ENCODE data around the gene MMP17. TPM values are rescaled to one million over a fixed set of nuclear protein-coding genes. Genes with fewer than 3 reads are reported as not detected.
A peak's percentile ranks its signal among the peaks of the same experiment; 100 is the strongest.

The MMP17 gene
- total and polyA plus RNA-seq, 4 donors = 0.17 to 0.37 (median 0.24) TPM; not detected in 1

DNA sequence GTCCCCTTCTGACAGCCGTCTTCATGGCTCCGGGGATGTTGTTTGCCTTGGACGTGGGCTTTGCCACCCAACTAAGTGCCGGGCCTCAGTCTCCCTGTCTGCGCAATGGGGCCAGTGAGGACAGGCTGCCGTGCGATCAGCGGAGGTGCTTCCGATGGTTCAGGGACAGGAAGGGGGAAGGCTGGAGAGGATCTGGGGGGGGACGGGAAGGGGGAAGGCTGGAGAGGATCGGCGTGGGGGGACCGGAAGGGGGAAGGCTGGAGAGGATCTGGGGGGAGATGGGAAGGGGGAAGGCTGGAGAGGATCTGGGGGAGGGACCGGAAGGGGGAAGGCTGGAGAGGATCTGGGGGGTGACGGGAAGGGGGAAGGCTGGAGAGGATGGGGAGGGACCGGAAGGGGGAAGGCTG, 3.4 kb downstream of the MMP17 start:
- 46% methylated on average over 16 of the region's 16 CpGs for WGBS
- no peak for DNase-seq (ENCODE audit: low spot score)
- no peak overlapping the region for H3K4me3 ChIP-seq (ENCODE audit: low read depth in 1 of 3, low read length in 3 of 3)
- no peaks in the 10 kb centered on the region for H3K36me3 ChIP-seq (ENCODE audit: control insufficient read depth in 4 of 4, insufficient read depth in 3 of 4, low read depth in 1 of 4, low read length in 3 of 4)
- peaks cover 18 to 35% (median 22%) of the 10 kb centered on the region in 4 donors for H3K4me1 ChIP-seq (ENCODE audit: control insufficient read depth in 4 of 4, insufficient read depth in 4 of 4, low read length in 3 of 4)
- TF ChIP-seq, protein P1, sequence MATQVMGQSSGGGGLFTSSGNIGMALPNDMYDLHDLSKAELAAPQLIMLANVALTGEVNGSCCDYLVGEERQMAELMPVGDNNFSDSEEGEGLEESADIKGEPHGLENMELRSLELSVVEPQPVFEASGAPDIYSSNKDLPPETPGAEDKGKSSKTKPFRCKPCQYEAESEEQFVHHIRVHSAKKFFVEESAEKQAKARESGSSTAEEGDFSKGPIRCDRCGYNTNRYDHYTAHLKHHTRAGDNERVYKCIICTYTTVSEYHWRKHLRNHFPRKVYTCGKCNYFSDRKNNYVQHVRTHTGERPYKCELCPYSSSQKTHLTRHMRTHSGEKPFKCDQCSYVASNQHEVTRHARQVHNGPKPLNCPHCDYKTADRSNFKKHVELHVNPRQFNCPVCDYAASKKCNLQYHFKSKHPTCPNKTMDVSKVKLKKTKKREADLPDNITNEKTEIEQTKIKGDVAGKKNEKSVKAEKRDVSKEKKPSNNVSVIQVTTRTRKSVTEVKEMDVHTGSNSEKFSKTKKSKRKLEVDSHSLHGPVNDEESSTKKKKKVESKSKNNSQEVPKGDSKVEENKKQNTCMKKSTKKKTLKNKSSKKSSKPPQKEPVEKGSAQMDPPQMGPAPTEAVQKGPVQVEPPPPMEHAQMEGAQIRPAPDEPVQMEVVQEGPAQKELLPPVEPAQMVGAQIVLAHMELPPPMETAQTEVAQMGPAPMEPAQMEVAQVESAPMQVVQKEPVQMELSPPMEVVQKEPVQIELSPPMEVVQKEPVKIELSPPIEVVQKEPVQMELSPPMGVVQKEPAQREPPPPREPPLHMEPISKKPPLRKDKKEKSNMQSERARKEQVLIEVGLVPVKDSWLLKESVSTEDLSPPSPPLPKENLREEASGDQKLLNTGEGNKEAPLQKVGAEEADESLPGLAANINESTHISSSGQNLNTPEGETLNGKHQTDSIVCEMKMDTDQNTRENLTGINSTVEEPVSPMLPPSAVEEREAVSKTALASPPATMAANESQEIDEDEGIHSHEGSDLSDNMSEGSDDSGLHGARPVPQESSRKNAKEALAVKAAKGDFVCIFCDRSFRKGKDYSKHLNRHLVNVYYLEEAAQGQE (IDR thresholded peaks at IDR 0.05) = no peak
- TF ChIP-seq YY1 (IDR thresholded peaks at IDR 0.05) = no peak
- TF ChIP-seq GABPA (IDR thresholded peaks at IDR 0.05 in 1 of 2, conservative IDR thresholded peaks at IDR 0.05 in 1 of 2) = no peak
- TF ChIP-seq, protein P2, sequence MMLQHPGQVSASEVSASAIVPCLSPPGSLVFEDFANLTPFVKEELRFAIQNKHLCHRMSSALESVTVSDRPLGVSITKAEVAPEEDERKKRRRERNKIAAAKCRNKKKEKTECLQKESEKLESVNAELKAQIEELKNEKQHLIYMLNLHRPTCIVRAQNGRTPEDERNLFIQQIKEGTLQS (IDR thresholded peaks at IDR 0.05) = no peak
- TF ChIP-seq HNF4G (IDR thresholded peaks at IDR 0.05) = no peak
- no peak for TF ChIP-seq EGR1 (IDR thresholded peaks at IDR 0.05; ENCODE audit: low read depth in 2 of 2)
- TF ChIP-seq FOXA1 (IDR thresholded peaks at IDR 0.05) = no peak
- H3K27me3 ChIP-seq (ENCODE audit: control insufficient read depth in 4 of 4, insufficient read depth in 4 of 4, low read length in 3 of 4) = peaks cover 0 to 22% (median 7%) of the 10 kb centered on the region in 4 donors
- peak overlapping the region; percentile 12 to 61 for H3K27ac ChIP-seq (ENCODE audit: low read depth in 1 of 2, low read length in 2 of 2)
- H3K9ac ChIP-seq (ENCODE audit: low read depth in 1 of 2, low read length in 2 of 2) = no peak overlapping the region
- no peaks in the 10 kb centered on the region for H3K9me3 ChIP-seq (ENCODE audit: control insufficient read depth in 4 of 4, low read length in 3 of 4)

DNA sequence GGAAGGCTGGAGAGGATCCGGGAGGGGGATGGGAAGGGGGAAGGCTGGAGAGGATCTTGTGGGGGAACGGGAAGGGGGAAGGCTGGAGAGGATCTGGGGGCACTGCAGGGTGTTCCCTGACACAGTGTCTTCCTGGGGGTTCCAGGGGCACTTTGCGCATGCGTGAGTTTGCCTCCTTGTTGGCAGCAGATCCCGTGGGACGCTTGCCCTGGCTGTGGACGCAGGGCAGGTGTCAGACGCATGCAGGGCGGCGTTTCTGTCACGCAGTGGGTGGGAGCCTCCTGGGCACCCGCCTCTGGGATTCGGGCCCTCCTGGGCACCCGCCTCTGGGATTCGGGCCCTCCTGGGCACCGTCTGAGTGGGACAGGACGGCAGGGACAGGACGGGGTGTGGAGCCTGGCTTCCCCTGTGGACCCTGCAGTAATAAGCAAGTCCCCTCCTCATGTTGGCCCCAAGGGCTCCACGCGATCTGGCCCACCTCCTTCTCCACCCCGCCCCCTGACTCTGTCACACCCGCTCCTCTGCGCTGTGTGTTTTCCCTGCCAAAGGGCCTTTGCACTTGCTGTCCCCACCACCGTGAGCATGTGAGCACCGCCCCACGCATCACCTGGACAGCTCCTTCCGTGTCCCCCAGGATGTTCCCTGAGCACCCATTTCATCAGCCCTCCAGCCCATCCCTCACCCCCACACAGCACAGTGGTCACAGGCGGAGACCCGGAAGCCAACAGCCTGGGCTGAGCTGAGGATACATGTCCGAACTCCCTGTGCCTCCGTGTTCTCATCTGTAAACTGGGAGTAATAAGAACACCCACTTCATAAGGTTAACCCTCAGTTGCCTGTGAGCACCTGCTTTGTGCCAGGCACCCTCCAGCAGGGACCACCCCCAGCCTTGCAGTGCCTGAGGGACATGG, 4.4 kb downstream of the MMP17 start:
- H3K27ac ChIP-seq (ENCODE audit: low read depth in 1 of 2, low read length in 2 of 2) = no peak overlapping the region
- H3K4me3 ChIP-seq (ENCODE audit: low read depth in 1 of 3, low read length in 3 of 3) = no peak overlapping the region
- no peaks in the 10 kb centered on the region for H3K9me3 ChIP-seq (ENCODE audit: control insufficient read depth in 4 of 4, low read length in 3 of 4)
- no peak overlapping the region for H3K9ac ChIP-seq (ENCODE audit: low read depth in 1 of 2, low read length in 2 of 2)
- no peak for TF ChIP-seq RAD21 (IDR thresholded peaks at IDR 0.05)
- TF ChIP-seq RXRA (IDR thresholded peaks at IDR 0.05) = no peak
- peaks cover 16 to 35% (median 22%) of the 10 kb centered on the region in 4 donors for H3K4me1 ChIP-seq (ENCODE audit: control insufficient read depth in 4 of 4, insufficient read depth in 4 of 4, low read length in 3 of 4)
- H3K36me3 ChIP-seq (ENCODE audit: control insufficient read depth in 4 of 4, insufficient read depth in 3 of 4, low read depth in 1 of 4, low read length in 3 of 4) = no peaks in the 10 kb centered on the region
- peaks cover 0 to 22% (median 7%) of the 10 kb centered on the region in 4 donors for H3K27me3 ChIP-seq (ENCODE audit: control insufficient read depth in 4 of 4, insufficient read depth in 4 of 4, low read length in 3 of 4)
- no peak for DNase-seq (ENCODE audit: low spot score)
- 50% methylated on average over 31 of the region's 31 CpGs for WGBS

DNA sequence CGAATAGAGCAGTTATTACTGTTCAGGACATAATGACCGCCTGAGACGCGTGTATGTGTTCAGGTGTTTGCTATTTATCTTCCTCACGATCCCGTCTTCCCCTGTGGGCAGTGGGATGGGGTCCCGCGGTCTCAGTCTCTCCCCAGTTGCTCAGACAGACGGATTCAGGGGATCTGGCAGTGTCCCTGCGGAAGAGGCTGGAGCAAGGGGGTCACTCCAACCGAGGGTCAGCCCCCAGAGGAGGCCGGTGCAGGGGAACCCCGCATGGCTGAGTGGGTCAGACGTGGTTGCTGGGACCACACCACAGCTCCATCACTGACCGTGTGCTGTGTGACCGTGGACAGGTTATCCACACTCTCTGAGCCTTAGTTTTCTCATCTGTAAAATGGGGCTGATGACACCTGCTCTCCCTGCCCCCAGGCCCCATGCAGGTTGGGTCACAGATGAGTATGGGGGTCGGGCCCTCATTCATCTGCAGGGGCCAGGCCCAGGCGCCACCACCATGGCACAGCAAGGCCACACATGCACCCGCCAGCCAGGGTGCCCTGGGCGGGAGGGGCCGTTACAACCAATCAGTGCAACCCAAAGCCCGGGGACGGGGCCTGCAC, 5.2 kb downstream of the MMP17 start:
- WGBS = 77% methylated on average over 23 of the region's 23 CpGs
- DNase-seq (ENCODE audit: low spot score) = no peak
- Histone ChIP-seq H3K4me1 (ENCODE audit: control insufficient read depth in 4 of 4, insufficient read depth in 4 of 4, low read length in 3 of 4) (peaks cover 15 to 30% (median 21%) of the 10 kb centered on the region in 4 donors), H3K9ac (ENCODE audit: low read depth in 1 of 2, low read length in 2 of 2) (no peak overlapping the region), H3K9me3 (ENCODE audit: control insufficient read depth in 4 of 4, low read length in 3 of 4) (no peaks in the 10 kb centered on the region), H3K4me3 (ENCODE audit: low read depth in 1 of 3, low read length in 3 of 3) (no peak overlapping the region), H3K27me3 (ENCODE audit: control insufficient read depth in 4 of 4, insufficient read depth in 4 of 4, low read length in 3 of 4) (peaks cover 0 to 22% (median 7%) of the 10 kb centered on the region in 4 donors), H3K36me3 (ENCODE audit: control insufficient read depth in 4 of 4, insufficient read depth in 3 of 4, low read depth in 1 of 4, low read length in 3 of 4) (no peaks in the 10 kb centered on the region), H3K27ac (ENCODE audit: low read depth in 1 of 2, low read length in 2 of 2) (no peak overlapping the region)
- TF ChIP-seq FOXA1 (IDR thresholded peaks at IDR 0.05) = no peak
- no peak for TF ChIP-seq JUND (IDR thresholded peaks at IDR 0.05)
- no peak for TF ChIP-seq SP1 (IDR thresholded peaks at IDR 0.05)
- TF ChIP-seq, protein P3, sequence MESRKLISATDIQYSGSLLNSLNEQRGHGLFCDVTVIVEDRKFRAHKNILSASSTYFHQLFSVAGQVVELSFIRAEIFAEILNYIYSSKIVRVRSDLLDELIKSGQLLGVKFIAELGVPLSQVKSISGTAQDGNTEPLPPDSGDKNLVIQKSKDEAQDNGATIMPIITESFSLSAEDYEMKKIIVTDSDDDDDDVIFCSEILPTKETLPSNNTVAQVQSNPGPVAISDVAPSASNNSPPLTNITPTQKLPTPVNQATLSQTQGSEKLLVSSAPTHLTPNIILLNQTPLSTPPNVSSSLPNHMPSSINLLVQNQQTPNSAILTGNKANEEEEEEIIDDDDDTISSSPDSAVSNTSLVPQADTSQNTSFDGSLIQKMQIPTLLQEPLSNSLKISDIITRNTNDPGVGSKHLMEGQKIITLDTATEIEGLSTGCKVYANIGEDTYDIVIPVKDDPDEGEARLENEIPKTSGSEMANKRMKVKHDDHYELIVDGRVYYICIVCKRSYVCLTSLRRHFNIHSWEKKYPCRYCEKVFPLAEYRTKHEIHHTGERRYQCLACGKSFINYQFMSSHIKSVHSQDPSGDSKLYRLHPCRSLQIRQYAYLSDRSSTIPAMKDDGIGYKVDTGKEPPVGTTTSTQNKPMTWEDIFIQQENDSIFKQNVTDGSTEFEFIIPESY (IDR thresholded peaks at IDR 0.05) = no peak
- no peak for TF ChIP-seq RAD21 (IDR thresholded peaks at IDR 0.05)
- TF ChIP-seq YY1 (IDR thresholded peaks at IDR 0.05) = no peak
- no peak for TF ChIP-seq RXRA (IDR thresholded peaks at IDR 0.05)
- no peak for TF ChIP-seq NR2F2 (IDR thresholded peaks at IDR 0.05)
- TF ChIP-seq, protein P4, sequence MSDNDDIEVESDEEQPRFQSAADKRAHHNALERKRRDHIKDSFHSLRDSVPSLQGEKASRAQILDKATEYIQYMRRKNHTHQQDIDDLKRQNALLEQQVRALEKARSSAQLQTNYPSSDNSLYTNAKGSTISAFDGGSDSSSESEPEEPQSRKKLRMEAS (IDR thresholded peaks at IDR 0.05) = no peak
- TF ChIP-seq, protein P1 (IDR thresholded peaks at IDR 0.05) = no peak
- TF ChIP-seq TAF1 (conservative IDR thresholded peaks at IDR 0.05) = no peak
- no peak for TF ChIP-seq HNF4G (IDR thresholded peaks at IDR 0.05)
